Peyer's patch (tissue), 4 donors: Measurements from ENCODE around the gene ALG10.
"Not testable (repeated sequence)": the region's sequence is repeated elsewhere in the genome, so short reads cannot be mapped to it uniquely, and the experiment has no call there.

Source experiments
- CTCF ChIP-seq, 6 experiments: fragments of 450-650 bp in 4 of 6; fragments of 200-600 bp in 2 of 6; sonication (generic) in 1 of 6; IDR thresholded peaks; one replicate each; pipeline ENCODE4 v1.5.1; 2017 to 2019; ENCODE audit warnings: antibody characterized with exemption in 6 of 6, mild to moderate bottlenecking in 3 of 6, moderate library complexity in 1 of 6
- POLR2A ChIP-seq, 2 donors: fragments of 450-650 bp; IDR thresholded peaks; one replicate each; pipeline ENCODE4 v1.5.1; 2017; ENCODE audit warnings: antibody characterized with exemption in 2 of 2, mild to moderate bottlenecking in 2 of 2, moderate library complexity in 2 of 2

GRCh38 chr12:33972884-33973283, 49.4 kb upstream of the ALG10 start:
- not testable (repeated sequence) for TF ChIP-seq CTCF, POLR2A (IDR thresholded peaks at IDR 0.05)
